MM.1S (cell line): Measurements from ENCODE around the gene TSPEAR.

Source experiments
- CTCF ChIP-seq: fragments of 300-600 bp; sonication (generic); IDR thresholded peaks from 2 replicates; pipeline ENCODE4 v1.5.1; 2016; ENCODE audit warnings: antibody characterized with exemption, low read length, mixed read lengths
- EZH2 ChIP-seq: fragments of 300-600 bp; sonication (generic); optimal IDR thresholded peaks from 2 replicates; pipeline ENCODE3; 2017; ENCODE audit warnings: low read depth, mild to moderate bottlenecking, antibody characterized with exemption, low read length, mixed read lengths
- EZH2phosphoT487 ChIP-seq: fragments of 300-600 bp; sonication (generic); IDR thresholded peaks from 2 replicates; pipeline ENCODE4 v1.6.1; 2018; ENCODE audit warnings: antibody characterized with exemption, low read length

DNA sequence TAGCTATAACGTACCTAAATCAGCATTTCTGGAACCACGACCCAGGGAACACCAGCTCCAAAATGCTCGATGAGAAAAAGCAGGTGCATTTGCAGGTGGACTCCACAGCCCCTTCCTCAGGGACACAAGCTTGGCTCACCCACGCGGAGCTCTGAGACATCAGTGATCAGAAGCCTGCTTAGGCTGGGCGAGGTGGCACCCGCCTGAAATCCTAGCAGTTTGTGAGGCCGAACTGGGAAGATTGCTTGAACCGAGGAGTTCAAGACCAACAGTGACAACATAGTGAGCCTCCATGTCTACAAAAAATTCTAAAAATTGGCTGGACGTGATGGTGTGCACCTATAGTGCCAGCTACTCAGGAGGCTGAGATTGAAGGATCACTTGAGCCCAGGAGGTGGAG, 2.5 kb upstream of the TSPEAR start:
- TF ChIP-seq EZH2 (no peak), CTCF (no peak), EZH2phosphoT487 (no peak)
